A204.1 (cell line): ENCODE results near the gene SAG.
"Not testable (repeated sequence)": the region's sequence is repeated elsewhere in the genome, so short reads cannot be mapped to it uniquely, and the experiment has no call there.

Experiments
- FAIRE-seq: peaks from 2 replicates; lab custom pipeline; 2012; peaks lifted over from hg19 to GRCh38; lab: Jason Lieb, UNC

Gene SAG

GRCh38 chr2:233356546-233357308, 49.1 kb downstream of the SAG start:
- FAIRE-seq, result no peak

GRCh38 chr2:233358335-233358734, 50.7 kb downstream of the SAG start:
- no peak for FAIRE-seq

DNA sequence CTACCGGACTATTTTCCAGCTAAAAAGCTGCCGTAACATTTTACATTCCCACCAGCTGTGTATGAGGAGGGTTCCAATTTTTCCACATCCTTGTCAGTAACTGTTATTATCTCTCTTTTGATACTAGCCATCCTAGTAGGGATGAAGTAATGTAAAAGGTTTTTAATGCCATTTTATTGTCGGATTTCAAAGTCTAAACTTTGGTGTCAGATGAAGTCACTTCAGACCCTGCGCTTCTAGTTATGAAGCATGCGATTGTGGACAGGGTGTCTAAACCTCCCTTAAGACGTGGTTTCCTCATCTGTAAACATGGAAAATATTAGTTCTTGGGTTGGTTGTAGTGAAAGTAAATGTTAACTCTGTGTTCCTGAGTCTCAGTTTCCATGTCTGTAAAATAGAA, 51.3 kb downstream of the SAG start:
- FAIRE-seq, result no peak

GRCh38 chr2:233359823-233360222, 52.2 kb downstream of the SAG start:
- FAIRE-seq, result no peak

GRCh38 chr2:233360771-233361176, 53.2 kb downstream of the SAG start:
- FAIRE-seq, result no peak

- no peak for FAIRE-seq
Measured at GRCh38 chr2:233361297-233361696, 53.7 kb downstream of the SAG start.

DNA sequence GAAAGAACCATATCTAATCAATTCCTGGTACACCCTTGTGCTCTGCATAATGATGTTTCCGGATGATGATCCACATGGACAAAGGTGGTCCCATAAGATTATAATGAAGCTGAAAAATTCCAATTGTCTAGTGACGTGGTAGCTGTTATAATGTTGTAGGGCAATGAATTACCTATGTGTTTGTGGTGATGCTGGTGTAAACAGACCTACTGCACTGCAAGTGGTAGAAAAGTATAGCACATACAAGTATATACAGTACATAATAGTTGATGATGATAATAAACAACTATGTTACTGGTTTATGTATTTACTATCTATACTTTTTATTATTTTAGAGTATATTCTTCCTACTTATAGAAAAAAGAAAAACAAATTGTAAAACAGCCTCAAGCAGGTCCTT, 55.1 kb downstream of the SAG start:
- no peak for FAIRE-seq

DNA sequence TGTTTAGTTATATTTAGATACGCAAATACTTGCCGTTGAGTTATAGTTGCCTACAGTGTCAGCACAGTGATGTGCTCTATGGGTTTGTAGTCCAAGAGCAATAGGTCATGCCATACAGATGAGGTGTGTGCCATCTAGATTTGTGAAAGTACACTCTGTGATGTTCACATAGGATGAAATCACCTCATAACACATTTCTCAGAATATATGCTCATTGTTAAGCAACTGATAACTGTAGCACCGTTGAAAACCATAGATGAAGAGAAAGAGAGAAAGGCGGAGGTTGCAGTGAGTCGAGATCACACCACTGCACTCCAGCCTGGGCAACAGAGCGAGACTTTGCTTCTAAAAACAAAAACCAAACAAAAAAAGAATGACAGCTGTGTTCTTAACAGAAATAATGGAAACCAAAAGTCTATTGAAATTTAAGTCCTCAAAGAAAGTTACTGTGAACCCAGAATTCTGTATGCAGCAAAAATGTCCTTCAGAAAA, 56.2 kb downstream of the SAG start:
- FAIRE-seq, result no peak

DNA sequence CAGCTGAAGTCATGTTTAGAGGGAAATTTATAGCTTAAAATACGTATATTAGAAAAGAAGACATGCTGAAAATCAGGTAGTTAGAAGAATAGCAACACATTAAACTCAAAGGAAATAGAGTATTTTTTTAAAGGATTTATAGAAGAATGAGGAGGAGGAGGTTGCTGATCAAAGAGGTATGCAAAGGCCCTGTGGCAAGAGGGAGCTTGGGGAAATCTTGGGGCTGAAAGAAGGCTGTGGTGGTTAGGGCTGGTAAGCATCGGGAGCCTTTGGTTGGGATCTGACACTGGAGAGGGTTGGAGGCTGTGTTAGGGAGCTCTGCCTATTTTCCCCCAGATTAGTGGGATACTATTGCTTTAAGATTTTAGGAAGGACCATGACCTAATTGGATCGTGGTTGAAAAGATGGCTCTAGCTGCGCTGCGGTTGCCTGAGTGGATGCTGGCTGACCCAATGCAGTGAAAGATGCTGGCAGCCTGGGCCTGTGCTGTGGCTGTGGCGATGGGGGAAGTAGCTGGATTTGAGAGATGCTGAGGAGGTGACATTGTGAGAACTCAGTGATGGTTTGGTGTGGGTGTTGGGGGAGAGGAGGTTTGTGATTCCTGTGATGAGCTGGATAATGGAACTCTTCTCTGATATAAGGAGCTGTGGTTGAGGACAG, 58.4 kb downstream of the SAG start:
- FAIRE-seq, result no peak

DNA sequence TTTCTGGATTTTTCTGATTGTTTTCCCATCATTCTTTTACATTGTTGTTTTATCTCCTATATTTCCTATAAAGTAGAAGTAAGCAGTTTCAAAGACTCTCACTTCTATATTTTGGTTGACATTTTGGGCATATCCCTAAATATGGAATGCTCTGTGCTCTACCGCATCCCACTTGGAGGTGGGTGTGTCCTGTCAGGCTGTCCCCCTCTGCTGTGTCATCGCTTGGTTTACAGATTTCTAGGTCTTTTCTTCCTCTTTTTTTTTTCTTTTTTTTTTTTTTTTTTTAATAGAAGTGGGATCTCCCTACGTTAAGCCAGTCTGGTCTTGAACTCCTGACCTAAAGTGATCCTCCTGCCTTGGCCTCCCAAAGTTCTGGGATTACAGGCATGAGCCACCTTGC, 60.0 kb downstream of the SAG start:
- no peak for FAIRE-seq

- no peak for FAIRE-seq
Measured at GRCh38 chr2:233368756-233369155, 61.1 kb downstream of the SAG start.

DNA sequence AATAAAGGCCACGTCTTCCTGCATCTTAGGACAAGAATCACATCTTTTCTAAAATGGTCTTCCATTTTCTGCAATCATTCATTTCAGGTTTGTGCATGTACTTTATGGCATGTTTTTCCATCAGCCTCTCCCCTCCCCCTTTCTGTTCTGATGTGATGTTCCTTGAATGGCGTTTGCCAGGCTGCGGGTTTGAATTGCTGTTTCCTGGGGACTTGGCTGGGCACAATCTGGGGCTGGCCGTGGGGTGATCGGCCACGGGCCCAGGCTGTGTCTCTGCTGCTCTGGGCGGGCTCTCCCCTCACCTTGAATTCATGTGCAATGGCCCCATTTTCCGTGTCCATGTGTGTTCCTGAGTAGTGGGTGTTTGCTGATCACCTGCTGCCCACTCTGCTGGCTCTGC, 61.8 kb downstream of the SAG start:
- no peak for FAIRE-seq

DNA sequence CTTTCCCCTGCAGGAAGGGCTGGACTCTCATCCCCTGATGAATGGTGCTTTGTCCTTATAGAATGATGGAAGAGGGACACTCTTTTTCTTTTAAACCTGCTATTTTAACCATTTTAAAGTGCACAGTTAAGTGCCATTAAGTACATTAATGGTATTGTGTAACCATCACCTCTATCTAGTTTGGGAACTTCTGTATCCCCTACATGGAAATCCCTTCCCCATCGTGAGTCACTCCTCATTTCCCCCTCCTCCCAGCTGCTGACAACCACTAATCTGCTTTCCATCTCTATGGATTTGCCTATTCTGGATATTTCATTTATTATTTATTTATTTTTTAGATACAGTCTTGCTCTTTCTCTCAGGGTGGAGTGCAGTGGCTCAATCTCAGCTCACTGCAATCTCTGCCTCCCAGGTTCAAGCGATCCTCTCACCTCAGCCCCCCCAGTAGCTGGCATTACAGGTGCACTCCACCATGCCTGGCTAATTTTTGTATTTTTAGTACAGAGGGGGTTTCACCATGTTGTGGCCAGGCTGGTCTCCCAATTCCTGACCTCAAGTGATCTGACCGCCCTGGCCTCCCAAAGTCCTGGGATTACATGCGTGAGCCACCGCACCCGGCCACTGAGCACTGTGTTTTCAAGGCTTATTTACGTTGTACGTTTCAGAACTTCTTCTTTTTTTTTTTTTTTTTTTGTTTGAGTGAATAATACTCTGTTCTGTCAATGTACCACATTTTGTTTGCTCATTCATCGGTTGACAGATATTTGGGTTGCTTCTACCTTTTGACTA, 62.5 kb downstream of the SAG start:
- no peak for FAIRE-seq

DNA sequence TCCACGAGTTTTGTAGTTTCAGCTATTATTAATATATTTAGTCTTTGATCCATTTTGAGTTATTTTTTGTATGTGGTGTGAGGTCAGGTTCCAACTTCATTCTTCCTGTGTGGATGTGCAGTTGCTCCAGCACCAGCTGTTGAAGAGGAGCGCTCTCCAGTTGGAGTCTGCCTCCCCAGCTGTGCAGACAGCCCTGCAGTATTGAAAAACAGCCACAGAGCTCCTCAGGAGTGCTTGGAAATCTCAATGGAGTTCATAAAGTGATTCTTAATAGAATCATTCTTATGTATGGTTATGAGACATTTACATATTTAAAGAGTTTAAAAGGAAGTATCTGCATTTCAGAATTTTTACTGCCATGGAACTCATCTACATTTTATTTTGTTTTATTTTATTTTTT, 64.0 kb downstream of the SAG start:
- no peak for FAIRE-seq

- no peak for FAIRE-seq
Measured at GRCh38 chr2:233372855-233373254, 65.2 kb downstream of the SAG start.

DNA sequence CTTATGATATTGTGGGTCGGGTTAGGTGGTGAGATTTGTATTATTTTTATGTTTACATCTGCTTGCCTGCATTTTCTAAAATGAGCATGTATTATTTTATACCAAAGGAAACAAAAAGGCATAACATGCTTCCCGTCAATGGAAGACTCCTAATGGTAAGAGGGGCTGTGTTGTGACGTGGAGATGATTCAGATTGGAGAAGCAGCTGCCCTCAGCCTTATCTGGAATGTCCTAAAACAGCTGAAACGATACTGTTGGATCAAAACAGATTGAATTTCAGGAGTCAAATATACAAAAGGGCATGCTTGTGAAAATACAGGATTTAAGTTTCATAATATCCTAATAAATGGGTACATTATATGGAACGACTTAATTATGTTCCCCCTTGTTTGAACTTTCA, 65.7 kb downstream of the SAG start:
- no peak for FAIRE-seq

- FAIRE-seq, result not testable (repeated sequence)
Measured at GRCh38 chr2:233374776-233375175, 67.2 kb downstream of the SAG start.

- FAIRE-seq, result no peak
Measured at GRCh38 chr2:233375490-233376314, 68.1 kb downstream of the SAG start.

DNA sequence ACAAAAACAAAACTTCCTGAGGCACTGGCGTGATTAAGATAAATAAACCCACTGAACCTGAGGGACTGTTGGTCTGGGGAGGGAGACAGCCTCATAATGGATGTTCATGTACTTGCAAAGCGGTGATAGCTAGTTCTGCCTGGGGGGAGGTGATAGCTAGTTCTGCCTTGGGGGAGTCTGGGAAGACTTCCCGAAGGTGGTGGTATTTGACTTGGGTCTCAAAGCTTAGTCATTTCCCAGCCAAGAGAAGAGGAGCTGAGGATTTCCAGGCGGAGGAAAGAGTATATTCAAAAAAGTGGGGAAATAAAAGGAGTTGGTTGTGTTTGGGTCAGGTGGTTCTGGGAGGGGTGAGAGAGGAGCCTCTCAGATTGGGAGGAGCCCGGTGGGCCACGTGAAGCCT, 71.4 kb downstream of the SAG start:
- no peak for FAIRE-seq

- no peak for FAIRE-seq
Measured at GRCh38 chr2:233379441-233379840, 71.8 kb downstream of the SAG start.

DNA sequence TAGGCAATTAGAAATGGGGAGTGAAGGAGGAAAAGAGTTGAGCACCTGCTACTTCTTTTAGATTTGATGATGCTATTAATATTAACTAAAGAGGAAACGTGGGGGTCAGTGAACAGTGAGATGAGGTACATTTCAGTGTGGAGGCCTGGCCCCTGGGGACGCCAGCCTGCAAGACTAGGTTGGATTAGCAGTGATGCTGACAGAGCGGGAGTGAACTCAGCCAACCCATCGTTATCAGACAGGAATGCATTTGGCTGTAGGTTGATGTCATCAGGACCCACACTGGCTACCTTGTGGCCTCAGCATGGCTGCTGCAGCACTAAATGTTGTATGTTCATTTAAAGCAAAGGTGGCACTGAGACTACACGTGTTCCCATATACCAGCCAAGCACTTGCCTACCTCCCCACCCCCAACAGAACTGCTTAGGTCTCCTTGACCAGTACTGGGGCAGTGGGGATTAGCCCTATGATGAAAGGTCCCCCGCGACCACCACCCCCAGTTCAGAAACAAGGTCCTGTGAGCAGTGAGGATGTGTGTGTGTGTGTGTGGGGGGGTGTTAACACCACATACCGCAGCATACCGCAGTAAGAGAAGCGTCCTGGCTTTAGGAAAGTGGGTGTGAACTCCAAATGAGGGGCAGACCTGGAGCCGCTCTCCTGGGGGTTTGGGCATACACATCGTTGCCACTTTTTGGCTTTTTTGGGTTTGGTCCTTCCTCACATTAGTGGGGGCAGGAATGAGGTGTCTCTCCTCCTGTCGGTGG, 72.7 kb downstream of the SAG start:
- no peak for FAIRE-seq
